Measurements from ENCODE around the gene ACTN3. TPM values are rescaled to one million over a fixed set of nuclear protein-coding genes. Genes with fewer than 3 reads are reported as not detected.
A peak's percentile ranks its signal among the peaks of the same experiment; 100 is the strongest.

The ACTN3 gene
- total and polyA plus RNA-seq, 2 experiments from 2014 or later: 0.58 TPM; not detected in 1

GRCh38 chr11:66546966-66547661 is 411 bp downstream of the ACTN3 start:
- no peak for DNase-seq (ENCODE audit: low spot score)
- 33% methylated on average over 12 of the region's 18 CpGs for WGBS (ENCODE audit: low lambda C conversion rate, missing lambda C conversion rate)
- Histone ChIP-seq H3K36me3 (replicated peaks; ENCODE audit: insufficient read depth, low read depth) (no peaks in the 10 kb centered on the region), H3K4me3 (no peak overlapping the region), H3K4me2 (peak overlapping the region; percentile 90), H3K27me3 (no peaks in the 10 kb centered on the region), H3K27ac (no peak overlapping the region), H3K4me1 (ENCODE audit: insufficient read depth) (peaks cover 17% of the 10 kb centered on the region), H3K9me3 (ENCODE audit: low read depth) (no peaks in the 10 kb centered on the region), H4K20me1 (ENCODE audit: insufficient read depth, poor library complexity, severe bottlenecking) (no peaks in the 10 kb centered on the region), H3K9me2 (replicated peaks; ENCODE audit: insufficient read depth) (no peaks in the 10 kb centered on the region), H2AFZ (no peak overlapping the region), H3K79me2 (peaks cover 3% of the 10 kb centered on the region)
- TF ChIP-seq EZH2 (IDR thresholded peaks at IDR 0.05; ENCODE audit: borderline replicate concordance) (no peak), EZH2phosphoT487 (IDR thresholded peaks at IDR 0.05; ENCODE audit: low read depth, severe bottlenecking, unreplicated experiment) (no peak)
- TF ChIP-seq, protein P1, sequence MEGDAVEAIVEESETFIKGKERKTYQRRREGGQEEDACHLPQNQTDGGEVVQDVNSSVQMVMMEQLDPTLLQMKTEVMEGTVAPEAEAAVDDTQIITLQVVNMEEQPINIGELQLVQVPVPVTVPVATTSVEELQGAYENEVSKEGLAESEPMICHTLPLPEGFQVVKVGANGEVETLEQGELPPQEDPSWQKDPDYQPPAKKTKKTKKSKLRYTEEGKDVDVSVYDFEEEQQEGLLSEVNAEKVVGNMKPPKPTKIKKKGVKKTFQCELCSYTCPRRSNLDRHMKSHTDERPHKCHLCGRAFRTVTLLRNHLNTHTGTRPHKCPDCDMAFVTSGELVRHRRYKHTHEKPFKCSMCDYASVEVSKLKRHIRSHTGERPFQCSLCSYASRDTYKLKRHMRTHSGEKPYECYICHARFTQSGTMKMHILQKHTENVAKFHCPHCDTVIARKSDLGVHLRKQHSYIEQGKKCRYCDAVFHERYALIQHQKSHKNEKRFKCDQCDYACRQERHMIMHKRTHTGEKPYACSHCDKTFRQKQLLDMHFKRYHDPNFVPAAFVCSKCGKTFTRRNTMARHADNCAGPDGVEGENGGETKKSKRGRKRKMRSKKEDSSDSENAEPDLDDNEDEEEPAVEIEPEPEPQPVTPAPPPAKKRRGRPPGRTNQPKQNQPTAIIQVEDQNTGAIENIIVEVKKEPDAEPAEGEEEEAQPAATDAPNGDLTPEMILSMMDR (IDR thresholded peaks at IDR 0.05; ENCODE audit: poor library complexity): no peak

DNA sequence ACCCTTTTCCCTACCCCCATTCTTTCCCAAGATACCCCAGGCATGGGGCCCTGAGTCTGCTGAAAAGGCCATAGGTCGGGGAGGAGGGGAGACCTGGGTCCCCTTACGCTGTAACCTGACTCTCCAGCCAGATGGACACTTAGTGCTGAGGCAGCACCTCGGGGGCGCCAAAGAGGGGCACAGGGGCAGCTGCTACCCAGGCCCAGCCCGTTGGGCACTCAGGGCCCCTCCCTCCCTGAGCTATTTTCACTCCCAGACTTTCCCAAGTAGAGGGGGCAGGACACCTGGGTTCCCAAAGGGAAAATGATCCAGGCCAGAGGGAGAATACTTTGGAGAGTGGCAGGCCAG is 933 bp downstream of the ACTN3 start:
- DNase-seq (ENCODE audit: low spot score): no peak
- H3K27ac ChIP-seq: no peak overlapping the region
- H3K9me3 ChIP-seq (ENCODE audit: low read depth): no peaks in the 10 kb centered on the region
- peaks cover 3% of the 10 kb centered on the region for H3K79me2 ChIP-seq
- H3K36me3 ChIP-seq (replicated peaks; ENCODE audit: insufficient read depth, low read depth): no peaks in the 10 kb centered on the region
- H3K27me3 ChIP-seq: no peaks in the 10 kb centered on the region
- H4K20me1 ChIP-seq (ENCODE audit: insufficient read depth, poor library complexity, severe bottlenecking): no peaks in the 10 kb centered on the region
- no peaks in the 10 kb centered on the region for H3K9me2 ChIP-seq (replicated peaks; ENCODE audit: insufficient read depth)
- H3K4me2 ChIP-seq: no peak overlapping the region
- no peak overlapping the region for H3K4me3 ChIP-seq
- peaks cover 17% of the 10 kb centered on the region for H3K4me1 ChIP-seq (ENCODE audit: insufficient read depth)
- TF ChIP-seq EZH2phosphoT487 (IDR thresholded peaks at IDR 0.05; ENCODE audit: low read depth, severe bottlenecking, unreplicated experiment): no peak
- no peak for TF ChIP-seq EZH2 (IDR thresholded peaks at IDR 0.05; ENCODE audit: borderline replicate concordance)
- TF ChIP-seq, protein P1 (IDR thresholded peaks at IDR 0.05; ENCODE audit: poor library complexity): no peak
- no peak overlapping the region for H2AFZ ChIP-seq
- 27% methylated on average over 5 of the region's 5 CpGs for WGBS (ENCODE audit: low lambda C conversion rate, missing lambda C conversion rate)

DNA sequence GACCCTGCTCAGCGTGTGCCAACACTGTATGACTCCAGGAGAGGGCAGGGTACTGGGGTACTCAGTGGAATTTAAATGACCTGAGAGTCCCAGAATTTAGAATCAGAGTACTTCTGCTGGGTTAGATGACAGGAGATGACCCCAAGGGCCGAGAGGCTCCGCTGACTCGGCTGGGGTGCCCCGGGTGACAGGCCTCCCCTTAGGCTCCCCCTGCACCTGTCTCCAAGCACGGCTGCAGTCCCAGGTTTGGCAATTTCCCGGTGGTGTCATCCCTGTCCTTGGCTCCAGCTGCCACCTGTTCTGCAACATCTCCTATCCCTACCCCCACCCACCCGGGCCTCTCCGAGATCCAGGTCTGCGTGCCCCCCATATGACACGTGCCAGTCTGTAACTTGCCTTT is 1.3 kb downstream of the ACTN3 start:
- no peaks in the 10 kb centered on the region for H3K9me3 ChIP-seq (ENCODE audit: low read depth)
- H3K79me2 ChIP-seq: peaks cover 3% of the 10 kb centered on the region
- TF ChIP-seq EZH2 (IDR thresholded peaks at IDR 0.05; ENCODE audit: borderline replicate concordance) (no peak), EZH2phosphoT487 (IDR thresholded peaks at IDR 0.05; ENCODE audit: low read depth, severe bottlenecking, unreplicated experiment) (no peak)
- TF ChIP-seq, protein P1 (IDR thresholded peaks at IDR 0.05; ENCODE audit: poor library complexity): no peak
- H3K27ac ChIP-seq: no peak overlapping the region
- no peak overlapping the region for H3K4me3 ChIP-seq
- no peaks in the 10 kb centered on the region for H3K36me3 ChIP-seq (replicated peaks; ENCODE audit: insufficient read depth, low read depth)
- no peaks in the 10 kb centered on the region for H4K20me1 ChIP-seq (ENCODE audit: insufficient read depth, poor library complexity, severe bottlenecking)
- H3K4me1 ChIP-seq (ENCODE audit: insufficient read depth): peaks cover 17% of the 10 kb centered on the region
- WGBS (ENCODE audit: low lambda C conversion rate, missing lambda C conversion rate): 79% methylated on average over 11 of the region's 11 CpGs
- no peaks in the 10 kb centered on the region for H3K27me3 ChIP-seq
- no peak overlapping the region for H2AFZ ChIP-seq
- no peak overlapping the region for H3K4me2 ChIP-seq
- no peak for DNase-seq (ENCODE audit: low spot score)
- no peaks in the 10 kb centered on the region for H3K9me2 ChIP-seq (replicated peaks; ENCODE audit: insufficient read depth)

Data from hepatocyte (in vitro differentiated cells).